GM21381 (cell line): Measurements from ENCODE around the gene CEMIP2.

ENCODE experiments used
- ATAC-seq: cut with Tn5 transposase; IDR thresholded peaks from one replicate; pipeline ENCODE4 v1.9.1; 2021; ENCODE audit warnings: mild to moderate bottlenecking, moderate library complexity; ENCODE audit not compliant: unreplicated experiment

Gene CEMIP2

GRCh38 chr9:71747576-71747975 lies 20.7 kb downstream of the CEMIP2 start:
- no peak for ATAC-seq

- no peak for ATAC-seq
These were observed 21.6 kb downstream of the CEMIP2 start for GRCh38 chr9:71746758-71747125.

GRCh38 chr9:71746023-71746757 lies 22.1 kb downstream of the CEMIP2 start:
- ATAC-seq, result no peak

GRCh38 chr9:71744754-71745521 lies 23.4 kb downstream of the CEMIP2 start:
- ATAC-seq, result no peak

- no peak for ATAC-seq
These were observed 24.4 kb downstream of the CEMIP2 start for GRCh38 chr9:71743882-71744281.

- ATAC-seq, result no peak
These were observed 25.1 kb downstream of the CEMIP2 start for GRCh38 chr9:71743217-71743705.

GRCh38 chr9:71742703-71743102 lies 25.6 kb downstream of the CEMIP2 start:
- no peak for ATAC-seq

- ATAC-seq, result no peak
These were observed 26.2 kb downstream of the CEMIP2 start for GRCh38 chr9:71741926-71742648.

GRCh38 chr9:71740199-71740598 lies 28.1 kb downstream of the CEMIP2 start:
- ATAC-seq, result no peak

- no peak for ATAC-seq
These were observed 30.9 kb downstream of the CEMIP2 start for GRCh38 chr9:71737455-71737854.

GRCh38 chr9:71736236-71736635 lies 32.1 kb downstream of the CEMIP2 start:
- ATAC-seq, result no peak

- no peak for ATAC-seq
These were observed 33.4 kb downstream of the CEMIP2 start for GRCh38 chr9:71734950-71735349.

GRCh38 chr9:71733176-71733575 lies 35.1 kb downstream of the CEMIP2 start:
- no peak for ATAC-seq

GRCh38 chr9:71729816-71730526 lies 38.3 kb downstream of the CEMIP2 start:
- no peak for ATAC-seq

GRCh38 chr9:71726723-71727122 lies 41.6 kb downstream of the CEMIP2 start:
- ATAC-seq, result no peak

- no peak for ATAC-seq
These were observed 42.5 kb downstream of the CEMIP2 start for GRCh38 chr9:71725590-71726338.

GRCh38 chr9:71721855-71722254 lies 46.5 kb downstream of the CEMIP2 start:
- ATAC-seq, result no peak

GRCh38 chr9:71719562-71719961 lies 48.8 kb downstream of the CEMIP2 start:
- ATAC-seq, result no peak

- ATAC-seq, result no peak
These were observed 49.2 kb downstream of the CEMIP2 start for GRCh38 chr9:71719088-71719487.
